HG03442 (cell line): ENCODE data around the gene ST3GAL4.

Experiments
- ATAC-seq: cut with Tn5 transposase; IDR thresholded peaks from one replicate; pipeline ENCODE4 v1.9.1; 2021; ENCODE audit warnings: mild to moderate bottlenecking, moderate library complexity; ENCODE audit not compliant: unreplicated experiment

Gene ST3GAL4

GRCh38 chr11:126405374-126405773 lies 49.9 kb downstream of the ST3GAL4 start:
- ATAC-seq: no peak

- ATAC-seq: no peak
Observed at GRCh38 chr11:126405906-126406305, 50.4 kb downstream of the ST3GAL4 start.

- no peak for ATAC-seq
Observed at GRCh38 chr11:126406368-126406767, 50.9 kb downstream of the ST3GAL4 start.

- ATAC-seq: no peak
Observed at GRCh38 chr11:126407101-126407521, 51.6 kb downstream of the ST3GAL4 start.

DNA sequence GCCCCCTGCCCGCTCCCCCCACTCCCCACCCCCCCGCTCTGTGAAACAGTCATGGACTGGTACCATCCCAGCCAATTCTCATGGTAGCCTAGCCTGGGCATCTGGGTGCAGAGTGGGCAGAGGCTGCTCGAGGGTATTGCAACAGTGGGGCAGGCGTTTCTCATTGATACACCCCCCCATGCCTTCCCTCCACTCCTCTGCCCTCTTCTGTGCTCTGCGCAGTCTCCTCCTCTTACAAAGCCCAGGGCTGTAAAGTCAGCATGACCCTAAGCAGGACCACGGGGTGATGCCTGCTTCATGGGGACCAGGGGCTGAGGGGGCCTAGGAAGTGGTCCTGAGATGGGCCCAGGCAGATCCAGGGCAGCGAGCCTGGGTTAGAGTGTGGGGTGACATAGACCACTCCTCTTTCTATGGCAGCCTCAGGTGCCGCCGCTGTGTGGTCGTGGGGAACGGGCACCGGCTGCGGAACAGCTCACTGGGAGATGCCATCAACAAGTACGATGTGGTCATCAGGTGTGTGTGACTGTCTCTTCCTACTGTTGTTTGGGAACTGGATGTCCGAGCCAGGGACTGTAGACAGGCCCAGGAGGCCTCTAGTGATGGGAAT lies 52.3 kb downstream of the ST3GAL4 start:
- ATAC-seq: no peak

- ATAC-seq: no peak
Observed at GRCh38 chr11:126408496-126408895, 53.0 kb downstream of the ST3GAL4 start.

GRCh38 chr11:126408901-126409619 lies 53.6 kb downstream of the ST3GAL4 start:
- no peak for ATAC-seq

DNA sequence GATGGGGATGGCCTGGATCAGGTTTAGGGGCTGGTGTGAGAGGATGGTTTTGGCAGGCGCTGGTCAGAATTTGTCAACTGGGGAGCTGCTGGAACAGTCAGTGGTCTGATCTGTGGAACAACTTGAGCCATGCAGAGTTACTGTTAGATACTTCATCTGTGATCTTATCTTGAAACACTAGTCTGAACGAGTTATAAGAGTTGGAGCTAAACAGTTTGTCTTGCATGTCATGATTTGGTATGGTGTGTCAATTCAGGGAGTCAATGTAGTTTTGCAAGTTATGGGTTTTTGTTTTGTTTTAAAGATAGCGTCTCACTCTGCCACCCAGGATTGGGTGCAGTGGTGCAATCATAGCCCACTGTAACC lies 54.1 kb downstream of the ST3GAL4 start:
- ATAC-seq: no peak

DNA sequence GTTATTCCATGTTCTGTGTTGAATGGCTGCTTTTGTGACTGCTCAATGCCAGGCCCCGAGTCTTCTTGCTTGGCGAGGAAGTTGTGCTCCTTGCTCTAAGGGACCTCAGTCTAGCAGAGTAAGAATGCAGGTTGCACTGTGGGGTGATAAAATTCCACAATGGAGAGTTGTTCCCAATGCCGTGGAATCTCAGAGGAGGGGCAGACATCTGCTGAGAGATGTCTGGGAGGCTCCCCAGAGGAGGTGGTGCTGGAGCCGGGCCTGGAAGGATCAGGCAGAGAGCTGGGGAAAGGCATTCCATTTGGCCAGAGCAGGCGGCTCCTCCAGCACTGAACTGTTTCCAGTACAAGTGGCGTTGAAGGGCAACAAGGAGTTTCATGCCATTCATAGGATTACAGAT lies 55.2 kb downstream of the ST3GAL4 start:
- no peak for ATAC-seq

DNA sequence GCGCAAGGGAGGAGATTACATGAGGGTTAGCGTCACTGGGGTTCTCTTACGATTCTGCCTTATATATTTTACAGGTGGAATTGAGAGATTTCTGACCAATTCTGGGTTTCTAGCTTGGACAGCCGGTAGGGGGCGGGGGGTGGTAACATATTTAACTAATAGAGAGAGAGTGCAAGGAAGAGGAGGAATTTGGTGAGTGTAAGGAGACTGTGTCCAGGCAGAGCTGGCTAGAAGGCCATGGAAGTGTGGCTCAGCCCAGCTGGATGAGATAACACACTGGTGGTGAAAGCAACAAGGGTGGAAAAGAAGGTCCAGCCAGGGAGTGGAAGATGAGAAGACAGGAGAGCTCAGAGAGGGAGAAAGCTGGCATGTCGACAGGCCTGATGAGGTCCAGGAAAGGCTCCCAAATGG lies 56.5 kb downstream of the ST3GAL4 start:
- no peak for ATAC-seq

- no peak for ATAC-seq
Observed at GRCh38 chr11:126413426-126413825, 57.9 kb downstream of the ST3GAL4 start.

DNA sequence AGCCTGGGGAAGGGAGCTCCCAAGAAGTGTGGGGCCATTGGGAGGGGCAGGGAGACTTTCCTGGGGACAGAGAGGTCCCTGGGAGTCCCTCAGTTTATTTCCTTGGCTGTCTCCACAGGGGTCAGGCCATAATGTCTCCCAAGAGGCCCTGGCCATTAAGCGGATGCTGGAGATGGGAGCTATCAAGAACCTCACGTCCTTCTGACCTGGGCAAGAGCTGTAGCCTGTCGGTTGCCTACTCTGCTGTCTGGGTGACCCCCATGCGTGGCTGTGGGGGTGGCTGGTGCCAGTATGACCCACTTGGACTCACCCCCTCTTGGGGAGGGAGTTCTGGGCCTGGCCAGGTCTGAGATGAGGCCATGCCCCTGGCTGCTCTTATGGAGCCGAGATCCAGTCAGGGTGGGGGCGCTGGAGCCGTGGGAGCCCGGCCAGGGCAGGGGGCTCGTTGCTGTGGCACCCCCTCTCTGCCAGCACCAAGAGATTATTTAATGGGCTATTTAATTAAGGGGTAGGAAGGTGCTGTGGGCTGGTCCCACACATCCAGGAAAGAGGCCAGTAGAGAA lies 58.4 kb downstream of the ST3GAL4 start:
- no peak for ATAC-seq

- no peak for ATAC-seq
Observed at GRCh38 chr11:126414615-126415014, 59.1 kb downstream of the ST3GAL4 start.

- no peak for ATAC-seq
Observed at GRCh38 chr11:126415128-126415527, 59.6 kb downstream of the ST3GAL4 start.

- ATAC-seq: no peak
Observed at GRCh38 chr11:126415669-126416420, 60.4 kb downstream of the ST3GAL4 start.

GRCh38 chr11:126416542-126417090 lies 61.1 kb downstream of the ST3GAL4 start:
- ATAC-seq: peak; percentile 77

GRCh38 chr11:126417091-126417862 lies 61.8 kb downstream of the ST3GAL4 start:
- ATAC-seq: no peak

DNA sequence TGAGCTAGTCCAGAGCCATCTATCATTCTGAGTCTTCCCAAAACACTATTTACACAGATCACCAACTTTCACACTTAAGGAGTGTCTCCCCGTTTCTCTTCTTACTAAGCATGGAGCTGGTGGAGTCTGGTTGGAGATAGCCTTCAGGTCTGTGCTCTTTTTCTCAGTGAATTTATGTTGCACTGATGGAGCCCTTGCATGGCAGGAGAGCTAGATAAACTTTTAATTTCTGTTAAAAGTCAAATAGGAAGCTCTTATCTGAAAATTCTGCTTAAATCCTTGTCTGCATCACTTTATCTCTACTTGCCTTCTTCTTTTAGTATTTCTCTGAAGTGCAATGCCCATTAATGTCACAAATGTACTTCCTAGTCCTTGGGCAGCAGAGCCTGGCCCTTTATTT lies 63.4 kb downstream of the ST3GAL4 start:
- ATAC-seq: no peak

GRCh38 chr11:126419801-126420697 lies 64.6 kb downstream of the ST3GAL4 start:
- peak; percentile 76 for ATAC-seq
